ENCODE results near the gene TMEM69.

GRCh38 chr1:45682942-45683341 lies 5.0 kb upstream of the TMEM69 start:
- TF ChIP-seq GABPA (IDR thresholded peaks at IDR 0.05; ENCODE audit: low read depth) (no peak), CTCF (IDR thresholded peaks at IDR 0.05; ENCODE audit: insufficient read depth, low read length) (no peak), REST (IDR thresholded peaks at IDR 0.05; ENCODE audit: insufficient replicate concordance, low read depth) (no peak)
